GM18508 (cell line): ENCODE measurements around the gene KDM1A.

Experiments
- ATAC-seq: cut with Tn5 transposase; IDR thresholded peaks from one replicate; pipeline ENCODE4 v1.9.1; 2021; ENCODE audit warnings: moderate number of reproducible peaks; ENCODE audit not compliant: insufficient read depth, unreplicated experiment

Gene KDM1A

GRCh38 chr1:23126801-23127200, 107.5 kb downstream of the KDM1A start:
- no peak for ATAC-seq

GRCh38 chr1:23129846-23130245, 110.6 kb downstream of the KDM1A start:
- no peak for ATAC-seq

GRCh38 chr1:23132033-23132432, 112.8 kb downstream of the KDM1A start:
- no peak for ATAC-seq
